ENCODE measurements around the gene IL20. TPM values are rescaled to one million over a fixed set of nuclear protein-coding genes. Genes with fewer than 3 reads are reported as not detected.

Gene IL20
- 0.59 TPM for total RNA-seq

DNA sequence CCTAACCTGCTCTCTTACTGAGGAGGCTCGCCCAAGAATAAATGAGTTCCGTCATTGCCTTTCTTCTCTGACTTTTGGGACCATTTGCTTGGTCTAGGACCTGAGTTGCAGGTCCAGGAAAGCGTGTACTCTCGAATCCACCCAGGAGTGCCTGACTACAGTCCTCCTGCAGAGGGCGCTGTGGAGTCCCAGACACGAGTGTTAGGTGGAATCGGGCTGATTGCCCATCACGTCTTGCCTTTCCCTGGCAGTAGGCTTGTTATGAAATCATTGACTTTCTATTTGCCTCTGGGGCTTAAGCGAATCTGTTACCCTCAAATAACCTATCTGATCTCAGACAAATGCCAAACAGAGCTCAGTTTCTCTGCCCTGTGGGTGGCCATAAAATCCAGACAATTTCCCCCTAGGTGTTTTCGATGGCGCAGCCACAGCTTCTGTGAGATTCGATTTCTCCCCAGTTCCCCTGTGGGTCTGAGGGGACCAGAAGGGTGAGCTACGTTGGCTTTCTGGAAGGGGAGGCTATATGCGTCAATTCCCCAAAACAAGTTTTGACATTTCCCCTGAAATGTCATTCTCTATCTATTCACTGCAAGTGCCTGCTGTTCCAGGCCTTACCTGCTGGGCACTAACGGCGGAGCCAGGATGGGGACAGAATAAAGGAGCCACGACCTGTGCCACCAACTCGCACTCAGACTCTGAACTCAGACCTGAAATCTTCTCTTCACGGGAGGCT, at the start of gene IL20:
Gene IL20, plus strand, starts transcription at position 685 of the 733 bp plus-strand sequence. CDS start 230 bp downstream, outside the sequence.
- DNase-seq = peak; percentile 7

- peak; percentile 64 for DNase-seq
Observed at GRCh38 chr1:206816390-206817287, 48.8 kb upstream of the IL20 start.

DNA sequence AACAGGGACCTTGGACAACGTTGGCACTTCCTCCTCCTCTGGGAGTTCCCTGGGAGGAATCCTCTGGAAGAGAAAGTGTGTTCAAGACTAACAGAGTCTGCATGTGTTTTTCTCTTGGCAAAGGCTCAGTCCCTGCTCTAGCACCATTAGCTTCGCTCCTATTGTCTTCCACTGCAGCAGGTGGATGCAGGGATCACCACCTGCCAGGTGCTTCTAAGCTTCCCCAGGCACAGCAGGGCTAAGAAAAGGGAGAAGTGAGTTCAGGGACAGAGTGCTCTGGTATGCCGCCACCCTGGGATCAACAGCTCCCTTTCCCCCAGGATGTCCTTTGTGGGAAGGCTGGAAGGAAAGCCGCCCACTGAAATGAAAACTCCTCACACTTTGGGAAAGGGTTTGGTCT, 43.9 kb upstream of the IL20 start:
- no peak for DNase-seq

- DNase-seq = peak; percentile 51
Observed at GRCh38 chr1:206823727-206824126, 41.7 kb upstream of the IL20 start.

DNA sequence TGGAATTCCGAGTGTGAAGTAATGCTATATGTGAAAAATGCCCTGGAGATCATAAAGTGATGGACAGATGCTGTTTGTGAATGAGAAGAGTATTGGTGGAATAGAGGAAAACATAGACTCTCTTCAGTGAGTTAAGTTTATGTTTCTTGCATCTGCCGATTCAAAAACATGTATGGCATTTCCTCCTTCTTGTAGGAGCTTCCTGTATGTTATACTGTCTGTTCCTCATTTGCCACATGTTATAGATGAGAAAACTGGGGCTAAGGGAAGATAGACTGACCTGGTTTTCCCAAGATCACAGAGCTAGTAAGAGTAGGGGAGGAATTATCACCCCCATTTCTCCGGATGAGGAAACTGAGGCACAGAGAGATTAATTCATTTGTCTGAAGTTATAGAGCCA, 41.1 kb upstream of the IL20 start:
- DNase-seq = no peak

- no peak for DNase-seq
Observed at GRCh38 chr1:206826394-206826793, 39.0 kb upstream of the IL20 start.

DNA sequence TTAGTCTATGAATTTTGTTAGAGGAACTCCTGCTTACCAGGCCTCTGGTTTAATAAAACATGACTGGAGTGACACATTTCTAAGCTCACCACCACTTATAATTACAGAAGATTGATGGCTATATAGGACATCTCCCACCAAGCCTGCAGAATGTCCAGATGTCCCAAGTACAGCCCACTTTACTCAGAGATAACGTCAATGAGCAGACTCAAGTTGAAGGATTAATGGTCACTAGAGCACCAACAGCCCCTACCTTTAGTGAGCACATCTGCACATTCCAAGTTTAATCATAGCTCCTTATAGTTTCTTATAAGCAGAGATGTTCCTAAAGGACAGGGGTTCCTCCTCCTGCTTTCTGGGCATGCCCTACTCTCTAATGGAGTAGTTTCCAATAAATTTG, 37.4 kb upstream of the IL20 start:
- no peak for DNase-seq

- DNase-seq = no peak
Observed at GRCh38 chr1:206828765-206829164, 36.7 kb upstream of the IL20 start.

- no peak for DNase-seq
Observed at GRCh38 chr1:206829282-206829681, 36.1 kb upstream of the IL20 start.

DNA sequence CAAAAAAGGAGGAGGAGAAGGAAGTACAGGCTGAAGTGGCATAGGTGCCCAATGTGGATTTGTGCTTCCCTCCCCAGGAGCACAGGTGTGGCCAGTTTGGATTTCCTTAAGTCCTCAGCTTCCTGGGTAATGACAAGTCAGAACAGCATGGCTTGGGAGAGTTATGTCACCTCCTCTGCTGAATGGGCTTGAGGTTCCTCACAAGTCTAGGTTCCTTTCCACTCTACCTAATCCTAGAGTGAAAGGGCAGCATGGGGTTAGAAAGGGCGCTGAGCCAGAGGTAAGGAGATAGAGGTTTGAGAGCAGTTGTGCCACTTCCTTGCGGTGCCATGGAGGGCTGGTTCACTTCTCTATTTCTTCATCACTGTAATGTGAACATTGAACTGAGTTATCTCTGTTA, 35.5 kb upstream of the IL20 start:
- no peak for DNase-seq

GRCh38 chr1:206831650-206832049, 33.8 kb upstream of the IL20 start:
- no peak for DNase-seq

- DNase-seq = no peak
Observed at GRCh38 chr1:206832352-206832880, 33.0 kb upstream of the IL20 start.

- no peak for DNase-seq
Observed at GRCh38 chr1:206833106-206833680, 32.2 kb upstream of the IL20 start.

GRCh38 chr1:206833801-206834200, 31.6 kb upstream of the IL20 start:
- no peak for DNase-seq

DNA sequence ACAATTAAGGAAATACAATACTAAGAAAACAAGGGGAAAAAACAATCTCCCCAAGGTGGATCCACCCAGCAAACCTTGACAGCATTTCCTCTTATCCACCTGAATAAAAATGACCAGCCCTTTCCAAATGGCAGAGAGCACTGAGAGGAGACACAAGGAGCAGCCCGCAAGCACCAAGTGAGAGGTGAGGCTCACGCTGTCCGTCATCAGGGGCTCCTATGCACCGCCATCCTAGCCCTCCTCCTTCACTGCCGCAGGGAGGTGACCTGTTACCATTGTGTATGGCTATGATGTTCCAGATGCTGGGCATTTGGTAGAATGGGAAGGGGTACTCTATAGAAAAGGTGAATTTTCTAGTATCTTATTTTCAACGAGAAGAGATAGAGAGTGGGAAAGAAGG, 31.2 kb upstream of the IL20 start:
- DNase-seq = no peak

GRCh38 chr1:206834711-206835110, 30.7 kb upstream of the IL20 start:
- DNase-seq = no peak

- no peak for DNase-seq
Observed at GRCh38 chr1:206835186-206835585, 30.2 kb upstream of the IL20 start.

- DNase-seq = no peak
Observed at GRCh38 chr1:206836111-206836510, 29.3 kb upstream of the IL20 start.

- DNase-seq = no peak
Observed at GRCh38 chr1:206839006-206839560, 26.3 kb upstream of the IL20 start.

DNA sequence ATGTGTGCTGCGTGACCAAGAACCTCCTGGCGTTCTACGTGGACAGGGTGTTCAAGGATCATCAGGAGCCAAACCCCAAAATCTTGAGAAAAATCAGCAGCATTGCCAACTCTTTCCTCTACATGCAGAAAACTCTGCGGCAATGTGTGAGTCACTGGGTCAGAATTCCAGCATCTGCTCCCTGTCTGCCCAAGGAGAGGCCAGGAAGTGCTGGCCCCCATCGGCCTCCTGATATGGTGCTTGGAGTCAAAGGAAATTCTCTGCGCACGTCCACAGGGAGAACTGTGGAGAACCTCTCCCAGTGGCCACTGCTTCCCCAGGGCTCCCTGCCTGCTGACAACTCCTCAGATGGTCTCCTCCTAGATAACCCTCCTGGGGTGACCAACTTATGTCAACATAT, 25.6 kb upstream of the IL20 start:
- DNase-seq = no peak

- no peak for DNase-seq
Observed at GRCh38 chr1:206841609-206842323, 23.7 kb upstream of the IL20 start.

- no peak for DNase-seq
Observed at GRCh38 chr1:206842854-206843253, 22.6 kb upstream of the IL20 start.
